ENCODE results near the gene DTNBP1. TPM values are rescaled to one million over a fixed set of nuclear protein-coding genes. Genes with fewer than 3 reads are reported as not detected.
"Not testable (repeated sequence)": the region's sequence is repeated elsewhere in the genome, so short reads cannot be mapped to it uniquely, and the experiment has no call there.

The DTNBP1 gene
- total RNA-seq, 4 donors from 2014 or later: 12.8 to 58.6 (median 26.2) TPM

GRCh38 chr6:15656145-15656544, 6.7 kb downstream of the DTNBP1 start:
- Histone ChIP-seq H3K9me3 (no peaks in the 10 kb centered on the region), H3K36me3 (no peaks in the 10 kb centered on the region), H3K4me3 (no peak overlapping the region), H3K27me3 (no peaks in the 10 kb centered on the region), H3K4me1 (no peaks in the 10 kb centered on the region), H3K27ac (no peak overlapping the region)
- DNase-seq: no peak
- TF ChIP-seq POLR2A (IDR thresholded peaks at IDR 0.05) (no peak), CTCF (IDR thresholded peaks at IDR 0.05) (no peak)

- no peak for DNase-seq
- no peaks in the 10 kb centered on the region for H3K4me1 ChIP-seq
- H3K36me3 ChIP-seq: no peaks in the 10 kb centered on the region
- H3K27ac ChIP-seq: no peak overlapping the region
- no peak overlapping the region for H3K4me3 ChIP-seq
- no peaks in the 10 kb centered on the region for H3K9me3 ChIP-seq
- H3K27me3 ChIP-seq: no peaks in the 10 kb centered on the region
- no peak for TF ChIP-seq CTCF (IDR thresholded peaks at IDR 0.05)
- TF ChIP-seq POLR2A (IDR thresholded peaks at IDR 0.05): no peak
These were observed 8.6 kb downstream of the DTNBP1 start for GRCh38 chr6:15654250-15654649.

GRCh38 chr6:15653581-15653980, 9.2 kb downstream of the DTNBP1 start:
- H3K4me3 ChIP-seq: no peak overlapping the region
- no peaks in the 10 kb centered on the region for H3K4me1 ChIP-seq
- H3K27me3 ChIP-seq: no peaks in the 10 kb centered on the region
- H3K27ac ChIP-seq: no peak overlapping the region
- H3K36me3 ChIP-seq: no peaks in the 10 kb centered on the region
- TF ChIP-seq POLR2A (IDR thresholded peaks at IDR 0.05) (no peak), CTCF (IDR thresholded peaks at IDR 0.05) (no peak)
- no peak for DNase-seq
- no peaks in the 10 kb centered on the region for H3K9me3 ChIP-seq

GRCh38 chr6:15650004-15650559, 12.7 kb downstream of the DTNBP1 start:
- H3K4me3 ChIP-seq, H3K36me3 ChIP-seq, H3K4me1 ChIP-seq, DNase-seq, H3K9me3 ChIP-seq, H3K27ac ChIP-seq, H3K27me3 ChIP-seq: not testable (repeated sequence)

GRCh38 chr6:15644904-15645303, 17.9 kb downstream of the DTNBP1 start:
- H3K4me3 ChIP-seq: no peak overlapping the region
- H3K27ac ChIP-seq: no peak overlapping the region
- H3K4me1 ChIP-seq: no peaks in the 10 kb centered on the region
- TF ChIP-seq POLR2A (IDR thresholded peaks at IDR 0.05): no peak
- no peak for TF ChIP-seq CTCF (IDR thresholded peaks at IDR 0.05)
- no peaks in the 10 kb centered on the region for H3K27me3 ChIP-seq
- H3K9me3 ChIP-seq: peaks cover 0 to 7% (median 0%) of the 10 kb centered on the region in 4 donors
- H3K36me3 ChIP-seq: peaks cover 0 to 7% (median 0%) of the 10 kb centered on the region in 3 donors
- no peak for DNase-seq

GRCh38 chr6:15643542-15643941, 19.3 kb downstream of the DTNBP1 start:
- H3K4me3 ChIP-seq: no peak overlapping the region

More at GRCh38 chr6:15643542-15643941, 19.3 kb downstream of the DTNBP1 start:
- TF ChIP-seq POLR2A (IDR thresholded peaks at IDR 0.05): no peak
- TF ChIP-seq CTCF (IDR thresholded peaks at IDR 0.05): no peak
- Histone ChIP-seq H3K4me1 (no peaks in the 10 kb centered on the region), H3K36me3 (peaks cover 0 to 7% (median 0%) of the 10 kb centered on the region in 3 donors), H3K27me3 (no peaks in the 10 kb centered on the region), H3K27ac (no peak overlapping the region), H3K9me3 (peaks cover 0 to 7% (median 0%) of the 10 kb centered on the region in 4 donors)
- DNase-seq: no peak

All from Peyer's patch (tissue), 4 donors.